Activated CD4-positive, alpha-beta T cell treated with anti-CD3 and anti-CD28 coated beads, Interleukin-2, amount 50 U/mL, for 4 hours (primary cell): ENCODE data around the gene GLB1L3.
"Not testable (repeated sequence)": the region's sequence is repeated elsewhere in the genome, so short reads cannot be mapped to it uniquely, and the experiment has no call there.

Experiments used
- DNase-seq, 2 experiments: peaks; one replicate each; pipeline ENCODE4 v3.0.0-alpha.2; 2020

GLB1L3 gene

GRCh38 chr11:134252346-134253187 is 23.6 kb upstream of the GLB1L3 start:
- no peak for DNase-seq

- DNase-seq = peak; percentile 94
Observed at GRCh38 chr11:134253188-134253993, 22.8 kb upstream of the GLB1L3 start, which contains the start of the genes ACAD8 and THYN1. TSS of gene ACAD8 (plus strand) at chr11:134253568. CDS start at chr11:134253601, 33 bp downstream. TSS of gene THYN1 (minus strand) at chr11:134253352. CDS start at chr11:134252882, 470 bp downstream.

- no peak for DNase-seq
Observed at GRCh38 chr11:134254433-134255183, 21.6 kb upstream of the GLB1L3 start.

- not testable (repeated sequence) for DNase-seq
Observed at GRCh38 chr11:134255184-134255561, 21.0 kb upstream of the GLB1L3 start.

GRCh38 chr11:134257101-134257500 is 19.1 kb upstream of the GLB1L3 start:
- DNase-seq = no peak

GRCh38 chr11:134258577-134258976 is 17.6 kb upstream of the GLB1L3 start:
- no peak for DNase-seq

GRCh38 chr11:134260503-134260902 is 15.7 kb upstream of the GLB1L3 start:
- no peak for DNase-seq

GRCh38 chr11:134260983-134261382 is 15.2 kb upstream of the GLB1L3 start:
- DNase-seq = no peak

- peak; percentile 24 to 31 for DNase-seq
Observed at GRCh38 chr11:134261626-134262488, 14.3 kb upstream of the GLB1L3 start.

- DNase-seq = no peak
Observed at GRCh38 chr11:134264966-134265764, 11.0 kb upstream of the GLB1L3 start.

GRCh38 chr11:134266440-134266839 is 9.7 kb upstream of the GLB1L3 start:
- no peak for DNase-seq

- DNase-seq = no peak
Observed at GRCh38 chr11:134266841-134267251, 9.3 kb upstream of the GLB1L3 start.

- DNase-seq = no peak
Observed at GRCh38 chr11:134267461-134267860, 8.7 kb upstream of the GLB1L3 start.

GRCh38 chr11:134267966-134268365 is 8.2 kb upstream of the GLB1L3 start:
- no peak for DNase-seq

GRCh38 chr11:134270250-134270714 is 5.9 kb upstream of the GLB1L3 start:
- no peak for DNase-seq

- DNase-seq = no peak
Observed at GRCh38 chr11:134271978-134272377, 4.2 kb upstream of the GLB1L3 start.

- DNase-seq = no peak
Observed at GRCh38 chr11:134272381-134273316, 3.5 kb upstream of the GLB1L3 start.

- DNase-seq = no peak
Observed at GRCh38 chr11:134273317-134273712, 2.9 kb upstream of the GLB1L3 start.

GRCh38 chr11:134275188-134275533 is 1.0 kb upstream of the GLB1L3 start:
- no peak for DNase-seq
